AG08395 (cell line): ENCODE results near the gene SIGLEC8.
"Not testable (repeated sequence)": the region's sequence is repeated elsewhere in the genome, so short reads cannot be mapped to it uniquely, and the experiment has no call there.

Experiments used
- DNase-seq: peaks from one replicate; pipeline ENCODE4 v3.0.0; 2012; ENCODE audit warnings: mixed read lengths, low spot score

The SIGLEC8 gene

DNA sequence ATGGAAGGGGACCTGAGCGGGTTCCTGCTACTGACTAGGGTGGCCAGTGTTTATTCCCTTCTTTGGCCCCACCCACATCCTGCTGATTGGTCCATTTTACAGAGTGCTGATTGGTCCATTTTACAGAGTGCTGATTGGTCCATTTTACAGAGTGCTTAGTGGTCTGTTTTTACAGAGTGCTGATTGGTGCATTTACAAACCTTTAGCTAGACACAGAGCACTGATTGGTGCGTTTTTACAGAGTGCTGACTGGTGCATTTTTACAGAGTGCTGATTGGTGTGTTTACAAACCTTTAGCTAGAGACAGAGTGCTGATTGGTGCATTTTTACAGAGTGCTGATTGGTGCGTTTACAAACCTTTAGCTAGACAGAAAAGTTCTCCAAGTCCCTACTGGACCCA is 10.7 kb downstream of the SIGLEC8 start:
- not testable (repeated sequence) for DNase-seq

DNA sequence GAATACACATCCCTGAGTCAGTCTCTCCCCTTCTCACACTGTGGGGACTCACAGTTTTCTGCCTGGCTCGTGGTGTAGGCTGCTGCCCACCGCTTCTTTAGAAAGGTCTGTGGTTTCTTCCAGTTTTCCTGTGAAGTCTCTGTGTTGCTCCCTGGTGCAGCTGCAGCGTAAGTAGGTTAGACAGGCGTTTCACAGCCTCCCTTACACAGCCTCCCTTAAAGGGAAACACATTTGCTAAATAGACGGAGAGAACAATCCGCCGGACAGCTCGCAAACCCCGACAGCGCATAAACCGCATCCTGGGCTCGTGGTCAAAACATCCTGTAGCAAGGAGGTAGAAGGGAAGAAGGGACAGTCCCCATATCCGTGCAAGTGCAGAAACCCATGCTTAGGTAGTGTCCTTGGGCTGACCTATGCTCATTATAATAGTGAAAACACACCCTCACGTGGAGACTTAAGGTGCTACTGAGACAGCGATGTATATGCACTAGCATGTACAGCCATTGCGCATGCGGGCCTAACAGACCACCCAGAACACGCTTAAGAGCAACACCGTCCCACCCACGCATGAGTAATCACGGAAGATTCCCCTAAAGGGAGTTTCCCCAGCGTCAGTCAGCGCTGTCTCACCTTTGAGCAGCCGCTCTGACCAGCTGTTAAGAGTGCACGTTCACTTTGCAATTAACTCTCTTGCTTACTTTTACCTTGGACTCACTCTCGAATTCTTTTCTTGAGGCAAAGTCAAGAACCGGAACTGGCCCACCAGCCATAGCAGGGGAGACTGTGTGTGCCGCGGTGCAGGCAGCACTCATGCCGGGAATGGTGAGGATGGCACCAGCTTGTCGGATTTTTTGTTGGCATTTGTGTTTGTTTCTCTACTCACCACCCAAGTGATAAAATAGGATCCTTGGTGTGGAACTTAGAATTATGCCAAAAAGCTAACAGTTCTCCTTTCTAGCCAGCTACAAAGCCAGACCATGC is 16.6 kb downstream of the SIGLEC8 start:
- no peak for DNase-seq

GRCh38 chr19:51440846-51441409 is 17.3 kb downstream of the SIGLEC8 start:
- no peak for DNase-seq

- DNase-seq, result no peak
Observed at GRCh38 chr19:51440052-51440451, 18.2 kb downstream of the SIGLEC8 start.

- peak; percentile 13 for DNase-seq
Observed at GRCh38 chr19:51439021-51439465, 19.2 kb downstream of the SIGLEC8 start.

- no peak for DNase-seq
Observed at GRCh38 chr19:51434456-51434855, 23.8 kb downstream of the SIGLEC8 start.

- DNase-seq, result no peak
Observed at GRCh38 chr19:51433043-51433442, 25.2 kb downstream of the SIGLEC8 start.

DNA sequence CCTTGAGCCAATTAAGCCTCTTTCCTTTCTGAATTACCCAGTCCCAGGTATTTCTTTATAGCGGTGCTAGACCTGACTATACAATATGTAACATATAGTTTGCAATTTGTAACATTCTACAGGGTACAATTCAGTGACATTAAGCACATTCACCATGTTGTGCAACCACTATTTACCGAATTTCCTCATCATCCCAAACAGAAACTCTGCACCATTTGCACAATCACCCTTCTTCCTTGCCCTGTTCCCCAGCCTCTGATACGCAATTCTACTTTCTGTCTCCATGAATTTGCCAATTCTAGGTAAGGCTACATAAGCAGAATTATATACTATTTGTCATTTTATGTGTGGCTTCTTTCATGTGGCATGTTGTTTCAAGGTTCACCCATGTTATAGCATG is 27.1 kb downstream of the SIGLEC8 start:
- DNase-seq, result no peak

DNA sequence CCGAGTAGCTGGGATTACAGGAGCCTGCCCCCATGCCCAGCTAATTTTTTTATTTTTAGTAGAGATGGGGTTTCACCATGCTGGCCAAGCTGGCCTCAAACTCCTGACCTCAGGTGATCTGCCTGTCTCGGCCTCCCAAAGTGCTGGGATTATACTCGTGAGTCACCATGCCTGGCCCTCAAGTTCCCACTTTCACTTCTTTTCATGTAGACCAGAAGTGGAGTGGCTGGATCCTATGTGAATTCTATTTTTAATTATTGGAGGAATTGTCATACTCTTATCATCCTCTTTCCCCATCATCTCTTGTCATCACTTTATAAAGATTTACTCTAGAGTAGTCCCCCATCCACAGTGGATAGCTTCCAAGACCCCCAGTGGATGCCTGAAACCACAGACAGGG is 28.0 kb downstream of the SIGLEC8 start:
- DNase-seq, result no peak

DNA sequence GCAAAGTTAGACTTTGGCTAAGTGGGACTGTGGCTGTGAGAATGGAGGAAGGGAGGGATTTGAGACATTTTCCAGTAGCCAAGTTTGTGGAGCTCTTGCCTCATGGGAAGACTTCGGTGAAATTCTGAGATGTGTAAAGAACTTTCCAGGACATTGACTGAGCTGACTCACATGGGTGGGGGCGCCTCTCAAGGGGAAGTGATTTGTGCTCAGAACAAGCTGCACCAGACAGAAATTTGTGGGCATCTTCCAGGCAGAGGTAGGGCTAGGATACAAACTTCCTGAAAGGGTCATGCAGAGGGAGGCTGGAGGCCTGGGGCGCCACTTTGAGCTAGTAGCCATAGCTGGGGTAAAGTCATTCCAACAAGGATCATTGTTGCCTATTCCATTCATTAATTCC is 31.1 kb downstream of the SIGLEC8 start:
- no peak for DNase-seq

DNA sequence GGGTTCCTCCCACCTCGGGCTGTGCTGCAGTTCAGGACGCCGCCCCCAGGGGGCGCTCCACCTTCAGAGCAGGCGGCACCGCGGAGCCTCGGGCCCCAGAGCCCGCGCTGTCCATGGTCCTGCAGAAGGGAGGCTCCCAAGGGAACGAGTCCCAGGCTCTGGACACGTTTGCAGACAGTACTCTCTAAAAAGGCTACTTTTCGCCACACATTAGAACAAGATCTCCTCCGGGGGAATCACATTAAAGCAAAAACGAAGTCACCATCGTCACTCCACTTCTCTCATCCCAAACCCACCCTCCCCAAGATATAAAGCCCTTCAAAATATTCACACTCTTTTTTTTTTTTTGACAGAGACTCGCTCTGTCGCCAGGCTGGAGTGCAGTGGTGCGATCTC is 36.2 kb downstream of the SIGLEC8 start:
- DNase-seq, result peak; percentile 90

- DNase-seq, result no peak
Observed at GRCh38 chr19:51421229-51422052, 36.8 kb downstream of the SIGLEC8 start.

DNA sequence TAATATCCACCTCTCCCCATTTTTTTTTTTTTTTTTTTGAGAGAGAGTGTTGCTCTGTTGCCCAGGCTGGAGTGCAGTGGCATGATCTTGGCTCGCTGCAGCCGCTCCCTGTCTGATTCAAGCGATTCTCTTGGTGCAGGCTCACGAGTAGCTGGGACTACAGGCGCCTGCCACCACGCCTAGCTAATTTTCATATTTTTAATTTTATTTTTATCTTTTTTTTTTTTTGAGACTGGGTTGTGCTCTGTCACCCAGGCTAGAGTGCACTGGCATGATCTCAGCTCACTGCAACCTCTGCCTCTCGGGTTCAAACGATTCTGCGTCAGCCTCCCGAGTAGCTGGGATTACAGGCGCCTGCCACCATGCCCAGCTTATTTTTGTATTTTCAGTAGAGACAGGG is 37.7 kb downstream of the SIGLEC8 start:
- DNase-seq, result not testable (repeated sequence)

DNA sequence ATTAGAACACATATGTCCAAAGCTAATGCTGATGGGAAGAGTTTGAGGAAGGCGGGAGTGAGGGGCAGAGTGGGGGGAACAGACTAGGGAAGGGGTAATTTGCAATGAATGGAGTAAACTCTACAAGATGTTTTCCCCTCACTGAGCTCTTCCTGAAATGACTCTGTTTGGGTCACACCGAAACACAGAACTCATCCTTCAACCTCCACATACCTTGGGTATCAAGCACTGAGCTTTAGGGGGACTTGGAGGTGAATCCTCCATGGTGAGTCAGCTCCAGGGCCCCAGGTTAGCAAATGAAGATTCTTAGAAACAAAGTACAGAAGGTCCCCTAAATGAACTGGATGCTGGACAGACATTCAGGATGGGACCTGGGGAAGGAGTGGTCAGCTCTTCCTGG is 39.5 kb downstream of the SIGLEC8 start:
- no peak for DNase-seq

- DNase-seq, result no peak
Observed at GRCh38 chr19:51417810-51418157, 40.5 kb downstream of the SIGLEC8 start.

- DNase-seq, result no peak
Observed at GRCh38 chr19:51417107-51417809, 41.0 kb downstream of the SIGLEC8 start, which contains the start of gene SIGLEC10. Gene SIGLEC10 (minus strand): TSS chr19:51417642. CDS start chr19:51417581, 61 bp downstream.

- DNase-seq, result not testable (repeated sequence)
Observed at GRCh38 chr19:51416422-51416821, 41.8 kb downstream of the SIGLEC8 start.

DNA sequence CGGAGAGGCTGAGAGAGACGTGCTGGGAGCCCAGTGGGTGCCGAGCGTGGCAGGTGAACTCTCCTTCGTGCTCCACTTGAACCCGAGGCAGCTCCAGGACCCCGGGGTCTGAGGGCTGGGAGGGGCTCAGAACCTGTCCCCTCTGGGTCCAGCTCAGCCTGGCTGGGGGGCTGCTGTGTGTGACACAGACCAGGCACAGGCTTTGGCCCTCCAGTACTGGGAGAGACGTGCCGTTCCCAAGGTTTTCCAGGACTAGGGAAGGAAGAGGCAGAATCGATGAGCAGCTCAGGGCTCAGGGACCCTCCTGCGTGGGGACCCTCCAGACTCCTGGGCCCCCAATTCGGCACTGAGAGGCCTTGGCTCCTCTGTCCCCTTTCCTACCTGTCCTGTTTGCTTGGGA is 43.1 kb downstream of the SIGLEC8 start:
- no peak for DNase-seq

- DNase-seq, result no peak
Observed at GRCh38 chr19:51410950-51411748, 47.1 kb downstream of the SIGLEC8 start.

DNA sequence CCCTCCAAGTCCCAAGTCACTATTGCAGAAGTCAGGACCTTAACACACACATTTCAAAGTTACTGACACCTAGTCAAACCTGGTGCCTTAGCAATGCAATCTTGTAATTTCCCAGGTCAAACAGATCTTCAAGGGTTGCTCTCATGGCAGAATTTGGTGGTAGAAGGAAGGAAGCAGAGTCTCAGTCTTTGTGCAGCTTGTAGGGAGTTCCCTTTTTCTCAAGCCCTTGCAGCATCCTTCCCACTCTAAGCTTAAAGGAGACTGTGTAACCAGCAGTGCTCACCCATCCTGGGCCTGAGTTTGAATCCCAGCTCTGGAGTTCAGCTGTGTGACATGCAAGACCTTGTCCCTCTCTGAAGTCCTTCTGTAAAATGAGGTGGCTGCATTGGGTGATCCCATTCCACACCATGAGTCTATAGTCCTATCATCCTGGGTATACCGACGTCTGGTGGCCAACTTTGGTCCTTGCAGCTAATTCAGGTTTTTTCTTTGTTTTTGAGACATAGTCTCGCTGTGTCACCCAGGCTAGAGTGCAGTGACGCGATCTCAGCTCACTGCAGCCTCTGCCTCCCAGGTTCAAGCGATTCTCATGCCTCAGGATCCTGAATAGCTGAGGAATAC is 50.6 kb downstream of the SIGLEC8 start:
- DNase-seq, result peak; percentile 48

DNA sequence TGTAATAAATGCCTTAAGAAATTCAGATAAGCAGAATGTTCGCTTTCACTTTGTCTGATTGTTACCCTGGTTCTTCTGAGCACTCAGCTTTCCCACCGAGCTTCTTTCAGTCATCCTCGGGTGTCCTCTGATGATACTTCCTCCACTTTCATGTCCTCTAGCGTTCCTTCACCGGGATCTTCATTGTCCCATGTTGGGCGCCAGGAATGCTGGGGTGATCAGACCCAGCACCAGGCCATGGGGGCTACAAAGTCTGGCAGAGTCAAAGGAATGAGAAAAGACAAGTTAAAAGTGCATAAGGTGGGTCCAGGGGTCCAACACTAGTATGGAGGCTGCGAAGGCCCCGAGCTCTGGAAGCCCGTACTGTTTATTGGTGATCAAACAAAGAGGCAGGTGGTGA is 56.1 kb downstream of the SIGLEC8 start:
- no peak for DNase-seq
